GM18505 (cell line): ENCODE measurements around the gene CEP57L1.
"Not testable (repeated sequence)": the region's sequence is repeated elsewhere in the genome, so short reads cannot be mapped to it uniquely, and the experiment has no call there.

Source experiments
- ATAC-seq: cut with Tn5 transposase; IDR thresholded peaks from one replicate; pipeline ENCODE4 v1.9.1; 2021; ENCODE audit not compliant: unreplicated experiment
- POLR2A ChIP-seq: IDR thresholded peaks from 4 replicates; pipeline ENCODE4 v1.6.1; 2011; ENCODE audit warnings: borderline replicate concordance; ENCODE audit not compliant: insufficient read depth, insufficient read length; ENCODE audit errors: extremely low read depth

Gene CEP57L1

DNA sequence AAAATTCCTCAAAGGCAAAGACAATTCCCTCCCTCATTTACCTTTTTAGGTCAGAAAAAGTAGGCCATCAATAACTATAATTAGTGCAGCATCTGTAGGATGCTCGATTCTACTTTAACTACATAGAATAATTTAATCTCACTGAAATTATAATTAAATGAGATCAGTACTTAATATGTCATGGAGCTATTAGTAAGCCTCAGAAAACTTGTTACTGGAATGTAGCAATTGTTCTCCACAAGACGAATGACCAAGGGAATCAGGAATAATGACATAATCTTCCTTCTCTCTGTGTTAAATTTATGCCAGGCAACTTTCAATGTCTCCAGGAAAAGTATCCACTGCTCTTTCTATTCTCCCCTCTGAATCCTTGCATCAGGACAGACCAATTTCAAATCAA is 34.7 kb upstream of the CEP57L1 start:
- ATAC-seq = no peak
- no peak for TF ChIP-seq POLR2A

DNA sequence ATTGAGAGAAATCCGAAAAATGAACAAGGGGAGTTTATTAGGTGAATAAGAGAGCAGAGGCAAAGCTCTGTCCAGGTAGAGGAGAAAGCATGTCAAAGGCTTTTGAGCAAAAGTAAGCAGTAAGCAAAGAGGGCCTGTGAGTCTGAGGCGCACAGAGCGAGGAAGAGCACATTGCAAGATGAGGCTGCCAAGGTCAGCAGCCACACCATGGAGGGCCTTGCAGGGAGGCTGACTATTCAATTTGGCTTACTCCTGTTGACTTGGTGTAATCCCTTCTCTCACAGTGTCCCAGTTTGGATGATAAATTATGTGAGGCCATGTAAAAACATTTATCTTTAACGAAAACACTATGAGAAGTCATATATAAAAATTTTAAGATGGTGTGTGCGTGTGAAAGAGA is 33.1 kb upstream of the CEP57L1 start:
- TF ChIP-seq POLR2A = no peak
- no peak for ATAC-seq

DNA sequence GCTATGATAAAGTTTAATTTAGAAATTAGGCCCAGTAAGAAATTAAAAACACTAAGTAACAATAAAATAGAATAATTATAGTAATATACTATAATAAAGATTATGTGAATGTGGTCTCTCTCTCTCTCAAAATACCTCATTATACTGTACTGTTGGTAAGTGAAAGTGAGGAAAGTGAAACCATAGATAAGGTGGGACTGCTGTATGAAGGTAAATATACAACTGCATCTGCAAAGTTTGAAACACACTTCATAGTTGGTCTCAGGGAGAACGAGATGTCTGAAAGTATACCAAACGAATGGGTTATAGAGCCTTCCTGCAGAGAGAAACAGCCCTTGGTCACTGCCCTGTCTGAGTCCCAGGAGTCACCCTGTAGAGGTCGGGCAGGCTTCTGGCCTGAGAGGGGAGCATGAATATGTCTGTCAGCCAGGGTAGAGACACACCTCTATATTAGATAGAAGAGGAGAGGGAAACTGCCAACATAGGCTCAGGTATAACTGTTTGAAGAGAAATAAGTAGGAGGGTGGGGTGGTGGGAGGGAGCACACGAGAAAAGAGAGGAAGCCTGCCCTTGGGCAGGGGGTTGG is 32.4 kb upstream of the CEP57L1 start:
- no peak for ATAC-seq
- TF ChIP-seq POLR2A = no peak

- ATAC-seq = no peak
- no peak for TF ChIP-seq POLR2A
Observed at GRCh38 chr6:109069746-109070145, 25.6 kb upstream of the CEP57L1 start.

DNA sequence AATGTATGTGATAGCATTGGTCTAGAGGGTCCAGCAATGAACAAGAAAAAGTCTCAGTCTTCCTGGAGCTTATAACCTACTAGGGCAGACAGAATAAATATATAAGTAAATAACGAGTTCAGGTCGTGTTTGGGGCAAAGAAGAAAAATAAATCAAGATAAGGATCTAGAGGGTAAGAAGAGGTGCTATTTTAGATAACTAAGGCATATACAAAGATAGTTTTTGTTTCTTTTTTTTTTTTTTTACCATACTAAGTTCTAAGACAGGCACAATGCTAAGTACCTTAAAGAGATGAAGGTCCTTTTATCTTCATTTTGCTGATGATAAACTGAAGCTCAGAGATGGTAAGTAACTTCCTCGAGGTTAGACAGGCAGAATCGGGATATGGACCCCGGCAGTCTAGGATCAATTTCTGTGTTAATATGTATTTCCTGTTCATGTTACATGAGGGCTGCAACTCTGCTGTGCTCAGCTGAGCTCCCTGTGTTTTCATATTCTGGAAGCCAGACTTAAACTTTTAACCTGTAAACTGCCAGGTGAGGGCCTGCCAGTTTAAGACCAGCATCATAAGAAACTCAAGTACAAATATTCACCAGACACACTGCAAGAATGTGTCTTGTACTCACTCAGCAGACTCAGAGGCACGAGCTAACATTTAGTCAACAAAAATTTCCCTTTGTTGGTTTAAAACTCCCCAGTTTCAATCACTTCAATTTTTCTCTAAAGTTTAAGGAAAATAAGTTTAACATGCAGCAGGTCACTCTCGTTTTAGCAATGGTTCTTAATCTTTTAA is 24.0 kb upstream of the CEP57L1 start:
- ATAC-seq = no peak
- TF ChIP-seq POLR2A = no peak

- ATAC-seq = no peak
Observed at GRCh38 chr6:109073344-109074132, 21.8 kb upstream of the CEP57L1 start.

DNA sequence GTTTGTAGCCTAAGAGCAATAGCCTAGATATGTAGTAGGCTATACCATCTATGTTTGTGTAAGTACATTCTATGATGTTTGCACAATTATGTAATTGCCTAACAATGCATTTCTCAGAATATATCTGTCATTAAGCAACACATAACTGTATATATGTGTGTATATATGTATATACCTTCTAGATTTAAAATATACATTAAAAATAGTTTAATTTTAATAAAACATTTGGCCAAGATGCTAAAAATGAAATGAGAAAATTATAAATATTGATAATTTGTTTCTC is 21.2 kb upstream of the CEP57L1 start:
- no peak for TF ChIP-seq POLR2A
- ATAC-seq = no peak

More at GRCh38 chr6:109073344-109074132, 21.8 kb upstream of the CEP57L1 start:
- TF ChIP-seq POLR2A = no peak

DNA sequence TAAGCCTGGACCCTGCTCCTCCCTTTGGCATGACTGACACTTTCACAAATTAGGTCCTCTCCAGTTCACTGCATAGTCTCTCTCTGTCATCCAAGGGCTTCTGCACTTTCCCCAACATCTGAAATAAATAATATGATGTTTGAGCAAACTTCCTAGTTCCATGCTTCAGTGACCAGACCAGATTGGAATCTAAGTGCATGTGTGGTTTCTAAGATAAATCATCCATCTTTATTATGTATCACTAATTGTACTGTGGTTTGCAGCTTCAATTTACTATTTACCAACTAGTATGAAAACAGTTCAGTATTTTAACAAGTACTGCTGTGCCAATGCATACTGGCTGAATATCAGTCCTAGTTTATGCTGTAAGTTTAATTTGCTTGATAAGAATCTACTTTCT is 19.4 kb upstream of the CEP57L1 start:
- no peak for ATAC-seq
- TF ChIP-seq POLR2A = no peak

GRCh38 chr6:109076377-109076776 is 18.9 kb upstream of the CEP57L1 start:
- TF ChIP-seq POLR2A = no peak
- ATAC-seq = no peak

DNA sequence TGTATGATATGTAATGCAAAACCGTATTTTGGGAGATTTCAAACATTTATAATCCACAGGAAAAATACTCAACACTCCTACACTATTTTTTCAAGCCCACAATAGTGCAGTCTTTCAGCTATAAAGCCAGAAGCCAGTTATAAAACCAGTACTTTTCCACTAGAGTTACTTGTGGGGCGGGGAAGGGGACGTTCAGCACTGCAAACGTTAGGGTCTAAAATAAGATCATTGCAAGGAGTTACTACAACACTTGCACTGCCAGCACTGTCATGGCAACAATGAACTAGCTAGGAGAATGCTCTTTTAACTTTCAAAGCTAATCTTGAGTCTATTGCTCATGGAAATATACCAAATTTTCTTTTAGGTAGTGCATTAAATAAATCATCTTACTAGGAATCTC is 15.3 kb upstream of the CEP57L1 start:
- ATAC-seq = no peak
- no peak for TF ChIP-seq POLR2A

DNA sequence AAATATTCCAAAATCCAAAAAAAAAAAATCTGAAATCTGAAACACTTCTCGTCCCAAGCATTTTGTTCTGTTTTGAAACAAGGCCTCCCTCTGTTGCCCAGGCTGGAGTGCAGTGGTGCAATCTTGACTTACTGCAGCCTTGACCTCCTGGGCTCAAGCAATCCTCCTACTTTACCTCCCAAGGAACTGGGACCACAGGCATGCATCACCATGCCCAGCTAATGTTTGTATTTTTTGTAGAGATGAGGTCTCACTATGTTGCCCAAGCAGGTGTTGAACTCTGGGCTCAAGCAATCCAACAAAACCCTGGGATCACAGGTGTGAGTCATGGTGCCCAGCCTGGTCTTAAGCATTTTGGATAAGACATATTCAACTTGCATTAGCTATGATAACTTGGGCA is 14.3 kb upstream of the CEP57L1 start:
- TF ChIP-seq POLR2A = no peak
- ATAC-seq = no peak

- TF ChIP-seq POLR2A = no peak
- ATAC-seq = no peak
Observed at GRCh38 chr6:109081516-109082187, 13.7 kb upstream of the CEP57L1 start.

- no peak for TF ChIP-seq POLR2A
- ATAC-seq = no peak
Observed at GRCh38 chr6:109082188-109082577, 13.1 kb upstream of the CEP57L1 start.

DNA sequence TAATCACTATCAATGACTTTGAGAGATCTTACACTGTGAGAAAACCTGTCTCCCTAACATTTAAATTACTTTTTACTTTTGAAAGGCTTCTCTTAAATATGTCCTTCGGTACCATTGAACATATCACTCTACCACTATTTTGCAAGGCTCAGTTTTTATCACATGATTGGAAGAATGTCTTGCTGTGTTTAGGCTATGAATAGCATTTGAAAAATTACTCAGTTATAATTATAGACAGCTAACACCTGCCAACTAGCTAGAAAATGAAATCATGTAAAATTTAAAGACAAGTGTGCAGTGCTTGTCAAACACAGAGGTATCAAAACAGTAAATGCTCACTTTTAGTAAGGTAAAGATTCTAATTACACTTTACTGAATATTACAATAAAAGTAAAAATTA is 11.7 kb upstream of the CEP57L1 start:
- no peak for ATAC-seq
- no peak for TF ChIP-seq POLR2A

DNA sequence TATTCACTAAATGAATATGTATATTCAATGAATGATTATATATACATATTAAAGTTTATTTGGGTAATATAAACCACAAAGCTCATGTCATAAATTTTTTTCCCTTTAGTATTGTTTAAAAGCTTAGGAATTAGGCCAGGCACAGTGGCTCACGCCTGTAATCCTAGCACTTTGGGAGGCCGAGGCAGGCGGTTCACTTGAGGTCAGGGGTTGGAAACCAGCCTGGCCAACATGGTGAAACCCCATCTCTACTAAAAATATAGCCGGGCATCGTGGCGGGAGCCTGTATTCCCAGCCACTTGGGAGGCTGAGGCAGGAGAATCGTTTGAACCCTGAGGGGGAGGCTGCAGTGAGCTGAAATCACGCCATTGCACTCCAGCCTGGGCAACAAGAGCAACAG is 11.2 kb upstream of the CEP57L1 start:
- ATAC-seq = not testable (repeated sequence)
